A673 (cell line): Measurements from ENCODE around the gene DMXL2. TPM values are rescaled to one million over a fixed set of nuclear protein-coding genes. Genes with fewer than 3 reads are reported as not detected.

Source experiments
- BruUV-seq: library from RNA; stranded (reverse); fragments of 400-500 nt; replicated peaks from 2 replicates; lab custom pipeline; 2021; lab: Mats Ljungman, UMichigan
- CTCF ChIA-PET: fragments of 300-600 bp; sonication (Branson Sonifier 250); formaldehyde crosslinking; loops from one replicate; lab custom pipeline; 2022; ENCODE audit warnings: antibody characterized with exemption; lab: Charles Lee
- POLR2A ChIA-PET: fragments of 300-600 bp; sonication (Branson Sonifier 250); formaldehyde crosslinking; loops from one replicate; lab custom pipeline; 2022; ENCODE audit warnings: antibody characterized with exemption; ENCODE audit not compliant: low non-redundant PET; lab: Charles Lee
- DNase-seq: peaks from one replicate; pipeline ENCODE4 v3.0.0-alpha.2; 2015; ENCODE audit warnings: low spot score
- H3K27ac ChIP-seq: fragments of 200-600 bp; sonication (generic); 2 replicates; pipeline ENCODE4 v1.5.1; 2016; ENCODE audit warnings: mixed run types, low read depth, mild to moderate bottlenecking, mixed read lengths, antibody characterized with exemption, low read length; ENCODE audit not compliant: poor library complexity, severe bottlenecking
- H3K27me3 ChIP-seq: fragments of 200-600 bp; sonication (generic); replicated peaks from 2 replicates; pipeline ENCODE4 v1.6.1; 2017; ENCODE audit warnings: mixed run types, low read depth, mild to moderate bottlenecking, mixed read lengths, antibody characterized with exemption, low read length; ENCODE audit not compliant: insufficient read depth, poor library complexity
- H3K36me3 ChIP-seq: fragments of 200-600 bp; sonication (generic); 2 replicates; pipeline ENCODE4 v1.6.1; 2016; ENCODE audit warnings: mixed run types, mild to moderate bottlenecking, mixed read lengths, antibody characterized with exemption, low read length; ENCODE audit not compliant: insufficient read depth, poor library complexity, severe bottlenecking
- H3K4me1 ChIP-seq: fragments of 200-600 bp; sonication (generic); 2 replicates; pipeline ENCODE4 v1.6.1; 2017; ENCODE audit warnings: mixed run types, mild to moderate bottlenecking, mixed read lengths, antibody characterized with exemption, low read length; ENCODE audit not compliant: insufficient read depth, poor library complexity, severe bottlenecking
- H3K4me3 ChIP-seq: fragments of 200-600 bp; sonication (generic); 2 replicates; pipeline ENCODE4 v1.5.1; 2016; ENCODE audit warnings: low read depth, mixed run types, mild to moderate bottlenecking, mixed read lengths, low read length; ENCODE audit not compliant: poor library complexity, severe bottlenecking
- H3K9me3 ChIP-seq: fragments of 200-600 bp; sonication (generic); 2 replicates; pipeline ENCODE4 v1.6.1; 2016; ENCODE audit warnings: mixed run types, low read depth, mild to moderate bottlenecking, mixed read lengths, antibody characterized with exemption, low read length; ENCODE audit not compliant: poor library complexity, severe bottlenecking
- EZH2 ChIP-seq: fragments of 200-600 bp; sonication (generic); IDR thresholded peaks from 2 replicates; pipeline ENCODE4 v1.6.1; 2017; ENCODE audit warnings: borderline replicate concordance, low read depth, mild to moderate bottlenecking, mixed read lengths, antibody characterized with exemption, low read length; ENCODE audit not compliant: poor library complexity, severe bottlenecking
- intact Hi-C: fragments of 100-400 bp; cut with micrococcal nuclease; formaldehyde crosslinking; loops from one replicate; pipeline ENCODE4 v1.10.0; 2022; ENCODE audit not compliant: unreplicated experiment
- total RNA-seq: library from RNA; stranded (reverse); gene quantifications from 2 replicates; pipeline ENCODE4 v1.2.3, GENCODE V29; 2021
- TF ChIP-seq, protein P1 (sequence below): fragments of 300-800, 200-600 bp; sonication (generic); conservative IDR thresholded peaks from 2 replicates; pipeline ENCODE4 v1.5.1; 2017; ENCODE audit warnings: low read depth, mild to moderate bottlenecking, antibody characterized with exemption, low read length, moderate library complexity, mixed read lengths

The DMXL2 gene
- total RNA-seq, 1 experiment from 2014 or later: 23.2 TPM

DNA sequence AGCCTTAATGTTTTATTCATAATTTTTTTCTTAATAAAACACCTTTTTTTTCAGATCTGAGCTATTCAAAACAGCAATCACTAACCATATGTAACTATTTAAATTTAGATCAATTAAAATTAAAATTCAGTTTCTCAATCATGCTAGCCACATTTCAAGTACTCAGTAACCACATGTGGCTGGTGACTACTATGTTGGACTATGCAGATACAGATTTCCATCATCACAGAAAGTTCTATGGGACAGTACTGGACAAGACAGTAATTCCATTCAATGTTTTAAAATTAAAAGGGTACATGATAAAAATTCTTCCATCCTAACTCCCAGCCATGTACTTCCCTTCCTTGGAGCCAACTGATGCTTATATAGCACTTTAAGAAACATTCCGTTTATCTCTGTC, 161.8 kb downstream of the DMXL2 start:
- CTCF ChIA-PET: no interaction called here
- POLR2A ChIA-PET: no interaction called here
- no peaks in the 10 kb centered on the region for H3K4me1 ChIP-seq
- DNase-seq: no peak
- no peaks in the 10 kb centered on the region for H3K9me3 ChIP-seq
- intact Hi-C loops: no loop called here
- H3K4me3 ChIP-seq: no peak overlapping the region
- H3K36me3 ChIP-seq: peaks cover 7% of the 10 kb centered on the region
- BruUV-seq: no TSS peak
- TF ChIP-seq EZH2: no peak
- TF ChIP-seq, protein P1, sequence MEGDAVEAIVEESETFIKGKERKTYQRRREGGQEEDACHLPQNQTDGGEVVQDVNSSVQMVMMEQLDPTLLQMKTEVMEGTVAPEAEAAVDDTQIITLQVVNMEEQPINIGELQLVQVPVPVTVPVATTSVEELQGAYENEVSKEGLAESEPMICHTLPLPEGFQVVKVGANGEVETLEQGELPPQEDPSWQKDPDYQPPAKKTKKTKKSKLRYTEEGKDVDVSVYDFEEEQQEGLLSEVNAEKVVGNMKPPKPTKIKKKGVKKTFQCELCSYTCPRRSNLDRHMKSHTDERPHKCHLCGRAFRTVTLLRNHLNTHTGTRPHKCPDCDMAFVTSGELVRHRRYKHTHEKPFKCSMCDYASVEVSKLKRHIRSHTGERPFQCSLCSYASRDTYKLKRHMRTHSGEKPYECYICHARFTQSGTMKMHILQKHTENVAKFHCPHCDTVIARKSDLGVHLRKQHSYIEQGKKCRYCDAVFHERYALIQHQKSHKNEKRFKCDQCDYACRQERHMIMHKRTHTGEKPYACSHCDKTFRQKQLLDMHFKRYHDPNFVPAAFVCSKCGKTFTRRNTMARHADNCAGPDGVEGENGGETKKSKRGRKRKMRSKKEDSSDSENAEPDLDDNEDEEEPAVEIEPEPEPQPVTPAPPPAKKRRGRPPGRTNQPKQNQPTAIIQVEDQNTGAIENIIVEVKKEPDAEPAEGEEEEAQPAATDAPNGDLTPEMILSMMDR: no peak
- no peaks in the 10 kb centered on the region for H3K27me3 ChIP-seq
- H3K27ac ChIP-seq: no peak overlapping the region

DNA sequence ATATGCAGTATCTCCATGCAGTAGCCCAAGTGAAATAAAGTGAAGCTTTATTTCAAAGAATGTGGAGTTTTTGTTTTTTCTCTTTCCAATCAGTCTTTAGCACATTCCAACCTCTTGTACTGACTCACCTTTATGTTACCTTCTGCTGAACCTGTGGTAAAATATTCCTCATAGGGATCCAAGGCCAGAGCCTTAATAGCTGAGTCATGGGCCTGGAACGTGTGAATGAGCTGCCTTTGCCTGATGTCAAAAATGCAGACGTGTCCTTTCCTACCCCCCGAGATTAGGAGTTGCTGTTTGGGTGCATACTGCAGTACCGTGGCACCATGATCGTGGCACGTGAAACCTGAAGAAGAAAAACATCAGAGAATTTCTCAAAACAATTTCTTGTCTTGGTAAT, 172.6 kb downstream of the DMXL2 start:
- no peak overlapping the region for H3K4me3 ChIP-seq
- H3K9me3 ChIP-seq: no peaks in the 10 kb centered on the region
- peaks cover 5% of the 10 kb centered on the region for H3K4me1 ChIP-seq
- no TSS peak for BruUV-seq
- H3K27ac ChIP-seq: no peak overlapping the region
- ChIA-PET CTCF (no interaction called here), POLR2A (no interaction called here)
- TF ChIP-seq EZH2: no peak
- TF ChIP-seq, protein P1: no peak
- H3K27me3 ChIP-seq: no peaks in the 10 kb centered on the region
- intact Hi-C loops: no loop called here
- no peak for DNase-seq
- peaks cover 6% of the 10 kb centered on the region for H3K36me3 ChIP-seq

DNA sequence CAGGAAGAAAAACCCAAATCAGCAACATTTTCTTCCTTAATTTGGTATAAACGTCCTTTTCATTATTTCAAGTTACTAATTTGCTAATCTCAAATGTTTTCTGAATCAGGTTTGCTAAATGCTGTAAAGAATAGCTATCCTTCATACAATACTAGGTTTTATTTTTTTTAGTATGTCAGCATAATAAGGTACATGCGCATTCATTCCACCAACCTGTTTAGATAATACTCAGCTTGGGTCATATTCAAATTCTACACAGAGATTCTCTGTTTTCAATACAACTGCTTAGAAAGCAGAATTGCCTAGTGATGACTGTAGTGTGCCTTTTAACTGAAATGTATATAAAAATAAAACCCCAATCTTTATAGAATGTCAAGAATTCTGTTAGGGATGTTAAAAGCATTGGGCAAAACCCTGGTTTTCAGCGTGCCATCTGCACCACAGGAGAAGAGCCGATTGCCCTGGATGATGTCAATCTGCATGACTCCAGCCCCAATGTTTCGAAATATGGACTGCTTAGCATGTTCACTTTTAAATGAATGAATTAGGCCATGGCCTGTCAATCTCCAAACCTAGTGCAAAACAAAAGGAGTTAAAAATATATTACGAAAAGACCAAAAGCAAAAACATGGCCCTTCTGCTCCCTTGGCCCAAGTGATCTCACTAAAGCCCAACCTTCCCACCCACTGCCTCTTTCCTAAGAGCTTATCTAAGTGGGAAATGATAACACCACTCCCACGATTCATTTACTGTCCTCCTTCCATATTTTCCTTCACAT, 173.8 kb downstream of the DMXL2 start:
- peaks cover 6% of the 10 kb centered on the region for H3K36me3 ChIP-seq
- H3K4me1 ChIP-seq: peaks cover 5% of the 10 kb centered on the region
- DNase-seq: no peak
- H3K4me3 ChIP-seq: no peak overlapping the region
- ChIA-PET CTCF (no interaction called here), POLR2A (no interaction called here)
- no peaks in the 10 kb centered on the region for H3K9me3 ChIP-seq
- no peaks in the 10 kb centered on the region for H3K27me3 ChIP-seq
- intact Hi-C loops: no loop called here
- TF ChIP-seq, protein P1: no peak
- no peak for TF ChIP-seq EZH2
- no peak overlapping the region for H3K27ac ChIP-seq
- no TSS peak for BruUV-seq
